HEK293 (cell line): Measurements from ENCODE around the gene SH3BP5L.
"Not testable (repeated sequence)": the region's sequence is repeated elsewhere in the genome, so short reads cannot be mapped to it uniquely, and the experiment has no call there.

Experiments used
- CTCF ChIP-seq: fragments of 450-650 bp; formaldehyde crosslinking; IDR thresholded peaks from 2 replicates; pipeline ENCODE4 v1.5.1; 2016; ENCODE audit warnings: missing biosample characterization, missing genetic modification characterization
- ZNF302 ChIP-seq: fragments of 450-650 bp; formaldehyde crosslinking; IDR thresholded peaks from 2 replicates; pipeline ENCODE4 v1.5.1; 2016; ENCODE audit warnings: missing biosample characterization, missing genetic modification characterization, low read depth
- ZNF544 ChIP-seq: fragments of 450-650 bp; formaldehyde crosslinking; IDR thresholded peaks from 2 replicates; pipeline ENCODE4 v1.5.0; 2017; ENCODE audit warnings: missing biosample characterization, missing genetic modification characterization
- ZNF571 ChIP-seq: fragments of 450-650 bp; formaldehyde crosslinking; IDR thresholded peaks from 2 replicates; pipeline ENCODE4 v1.5.0; 2017; ENCODE audit warnings: missing biosample characterization, missing genetic modification characterization
- ZNF624 ChIP-seq: fragments of 450-650 bp; formaldehyde crosslinking; IDR thresholded peaks from 2 replicates; pipeline ENCODE4 v1.5.1; 2017; ENCODE audit warnings: missing biosample characterization, missing genetic modification characterization

GRCh38 chr1:248803501-248803900 is 22.2 kb downstream of the SH3BP5L start:
- TF ChIP-seq ZNF302; CTCF (tag by site-specific recombination); ZNF571 (tag by site-specific recombination); ZNF624 (tag by site-specific recombination); ZNF544 (tag by site-specific recombination): not testable (repeated sequence)
